DMS114 treated with DMSO at 0.1 percent for 48 hours (cell line): ENCODE data around the gene NPHP4.

Experiments
- DNase-seq: peaks from one replicate; lab custom pipeline; 2025; ENCODE audit not compliant: unreplicated experiment; lab: John Stamatoyannopoulos, UW

The NPHP4 gene

DNA sequence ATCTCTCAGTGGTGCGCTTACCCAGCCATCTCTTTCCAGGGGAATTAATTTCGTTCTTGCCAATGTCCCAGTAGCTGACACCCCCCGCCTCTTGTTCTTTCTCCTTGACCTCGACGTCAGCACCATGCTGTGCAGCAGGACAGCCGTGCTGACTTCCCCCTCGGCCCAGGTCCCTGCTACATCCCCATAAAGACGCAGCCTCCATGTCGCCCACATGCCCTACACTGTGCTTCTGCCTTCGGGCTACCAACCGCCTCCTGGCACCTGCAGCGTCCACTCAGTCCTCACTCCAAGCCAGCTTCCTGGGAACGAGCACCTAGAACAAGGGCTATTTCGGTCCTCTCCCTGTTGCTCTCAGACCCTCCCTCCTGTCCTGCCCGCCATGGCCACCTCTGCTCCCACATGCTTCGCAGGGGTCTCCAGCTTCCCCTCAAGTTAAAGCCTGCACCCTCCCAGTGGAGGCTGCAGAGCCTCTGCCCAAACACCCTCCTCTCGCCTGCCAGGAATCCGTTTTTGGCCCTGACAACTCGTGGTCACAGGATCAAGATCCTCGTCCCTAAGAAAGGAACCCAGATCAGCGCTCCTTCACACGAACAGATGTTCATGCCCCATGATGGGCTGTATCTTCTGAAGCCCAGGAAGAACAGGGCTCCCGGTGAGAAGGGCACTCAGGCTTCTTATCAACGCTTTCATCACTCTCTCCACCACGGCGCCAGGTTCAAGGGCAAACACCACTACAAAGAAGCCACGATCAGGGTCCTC lies 109.7 kb downstream of the NPHP4 start:
- DNase-seq, result no peak

DNA sequence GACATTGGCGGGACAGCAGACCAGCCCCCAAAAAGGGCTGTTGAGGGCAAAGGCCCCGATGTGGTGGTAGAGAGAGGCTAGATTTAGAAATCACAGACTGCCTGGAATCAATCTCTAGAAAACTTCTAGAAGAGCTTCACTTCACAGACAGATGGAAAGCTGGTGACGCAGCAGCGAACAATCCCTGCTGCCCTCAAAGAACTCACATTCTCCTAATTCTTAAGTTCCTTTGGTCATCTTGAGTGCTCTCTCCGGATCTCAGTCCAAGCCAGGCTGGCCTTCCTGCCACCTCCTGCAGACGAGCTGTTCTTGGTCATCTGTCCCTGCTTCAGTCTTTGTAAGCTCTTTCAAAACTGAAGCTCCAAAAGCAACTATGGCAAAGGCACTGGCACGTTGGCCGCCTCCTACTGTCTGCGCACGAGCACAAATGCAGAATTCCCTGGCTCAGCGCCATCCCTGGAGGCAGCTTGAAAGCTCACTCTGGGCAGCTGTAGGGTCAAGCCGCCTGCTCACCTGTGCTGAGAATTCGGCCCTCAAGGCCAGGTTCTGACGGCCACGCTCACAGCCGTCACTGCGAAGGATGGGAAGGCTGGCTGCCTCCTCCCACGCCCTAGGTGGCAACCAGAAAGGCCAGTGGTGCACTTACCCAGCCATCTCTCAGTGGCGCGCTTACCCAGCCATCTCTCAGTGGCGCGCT lies 110.6 kb downstream of the NPHP4 start:
- no peak for DNase-seq

- DNase-seq, result no peak
Observed at GRCh38 chr1:5880630-5881405, 111.4 kb downstream of the NPHP4 start.

DNA sequence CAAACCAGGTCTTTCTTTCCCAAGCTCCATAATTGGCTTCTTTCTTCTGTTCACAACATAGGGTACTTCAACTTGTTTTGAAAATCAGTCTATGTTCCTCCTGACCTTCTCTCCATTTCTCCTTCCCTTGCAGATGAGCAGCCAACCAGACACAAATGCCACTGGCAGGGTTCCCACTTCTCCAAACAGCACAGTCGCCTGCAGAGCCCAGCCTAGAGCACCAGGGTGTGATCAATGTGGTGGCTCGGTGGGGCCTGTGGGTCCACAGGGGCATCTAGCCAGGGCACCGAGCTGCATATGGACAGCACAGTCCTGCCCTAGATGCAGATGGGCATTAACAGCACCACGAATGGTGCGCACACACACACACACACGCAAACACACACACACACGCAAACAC lies 112.8 kb downstream of the NPHP4 start:
- DNase-seq, result no peak

DNA sequence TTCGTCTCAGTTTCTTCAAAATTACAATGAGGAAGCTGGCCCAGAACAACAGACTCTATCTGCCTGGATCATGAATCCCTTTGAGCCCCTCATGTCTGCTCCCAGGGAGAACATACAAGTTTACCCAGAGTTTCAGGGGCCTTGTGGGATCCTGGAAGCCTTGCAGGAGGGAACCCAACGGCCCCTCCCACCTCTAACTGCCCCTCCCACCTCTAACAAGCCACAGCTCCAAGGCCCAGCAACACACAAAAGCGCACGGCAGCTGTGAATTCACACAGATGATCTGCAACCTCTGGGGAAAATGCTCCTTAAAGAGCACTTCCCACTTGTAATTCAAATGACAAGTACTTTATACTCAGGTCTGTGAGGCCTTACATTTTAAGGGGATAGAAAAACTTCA lies 113.3 kb downstream of the NPHP4 start:
- DNase-seq, result no peak

- no peak for DNase-seq
Observed at GRCh38 chr1:5877683-5878530, 114.3 kb downstream of the NPHP4 start.

GRCh38 chr1:5877001-5877400 lies 115.2 kb downstream of the NPHP4 start:
- DNase-seq, result no peak

DNA sequence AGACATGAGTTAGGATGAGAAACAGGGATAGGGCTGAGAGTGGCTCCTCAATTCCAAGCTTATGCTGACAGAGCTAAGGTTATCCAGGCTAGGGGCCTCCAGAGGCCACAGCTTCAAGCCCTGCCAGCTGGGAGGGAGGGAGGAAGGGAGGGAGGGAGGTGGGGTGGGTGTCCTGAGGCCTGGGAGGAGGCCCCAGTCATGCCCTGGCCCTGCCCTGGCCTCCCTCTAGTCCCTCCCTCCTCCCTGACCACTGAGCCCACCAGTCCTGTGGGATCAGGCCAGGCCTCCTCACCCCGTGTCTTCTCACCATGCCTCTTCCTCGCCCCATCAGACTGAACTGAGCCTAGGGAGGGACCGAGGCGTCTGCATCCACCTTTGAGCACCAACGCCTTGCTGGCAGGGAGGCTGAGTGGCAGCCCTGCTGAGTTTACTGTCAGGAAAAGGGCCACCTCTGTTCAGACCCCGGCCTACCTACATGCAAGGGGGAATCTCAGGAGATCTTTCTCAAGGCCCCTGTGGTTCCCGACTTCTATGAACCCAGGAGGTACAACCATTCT lies 116.1 kb downstream of the NPHP4 start:
- DNase-seq, result no peak

DNA sequence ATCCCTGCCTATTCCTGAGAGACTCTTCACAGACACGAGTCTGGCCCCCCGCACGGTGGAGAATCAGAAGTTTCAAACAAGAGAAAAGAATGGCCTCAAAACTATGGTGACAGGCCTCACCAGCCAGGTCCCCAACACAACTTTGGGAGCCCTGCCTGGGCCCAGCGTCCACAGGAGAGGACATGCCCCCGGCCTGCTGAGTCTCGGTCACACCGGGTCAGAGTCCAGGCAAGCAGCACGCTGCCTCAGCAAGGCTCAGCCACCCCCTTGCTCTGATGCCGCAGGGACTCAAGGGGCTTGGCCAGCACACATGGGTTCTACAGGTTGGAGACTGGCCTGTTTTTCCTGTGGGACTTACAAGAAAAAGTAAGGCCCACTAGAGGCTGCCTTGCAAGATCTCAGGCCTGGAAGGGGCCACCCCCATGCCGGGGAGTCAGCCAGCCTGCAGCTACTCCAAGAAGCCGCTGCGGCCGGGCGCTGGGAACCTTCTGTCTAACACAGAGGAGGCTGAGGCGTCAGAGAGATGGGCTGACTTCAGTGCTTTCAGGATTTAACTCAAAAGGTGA lies 116.8 kb downstream of the NPHP4 start:
- no peak for DNase-seq

- DNase-seq, result no peak
Observed at GRCh38 chr1:5874416-5875110, 117.7 kb downstream of the NPHP4 start.

GRCh38 chr1:5873556-5873955 lies 118.7 kb downstream of the NPHP4 start:
- no peak for DNase-seq

DNA sequence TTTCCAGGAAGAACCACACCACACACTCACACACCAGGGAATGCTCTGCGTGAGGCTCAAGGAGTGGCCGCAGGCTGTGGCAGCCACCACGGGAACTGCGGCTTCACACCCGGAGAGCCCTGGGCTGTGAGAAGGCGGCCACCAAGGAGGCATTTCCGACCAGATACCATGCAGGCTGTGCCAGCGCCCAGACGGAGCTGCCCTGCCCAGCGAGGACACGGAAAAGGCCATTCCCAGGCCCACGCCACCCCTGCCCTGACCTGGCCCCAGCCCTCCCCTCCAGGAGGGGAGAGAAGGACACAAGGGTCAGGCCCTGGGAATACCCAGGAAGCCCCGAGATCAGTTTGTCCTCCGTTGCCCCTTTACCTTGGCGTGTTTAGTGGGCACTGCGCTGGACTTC lies 119.3 kb downstream of the NPHP4 start:
- DNase-seq, result no peak

GRCh38 chr1:5868931-5869500 lies 123.2 kb downstream of the NPHP4 start:
- no peak for DNase-seq

GRCh38 chr1:5865774-5866173 lies 126.5 kb downstream of the NPHP4 start:
- no peak for DNase-seq

DNA sequence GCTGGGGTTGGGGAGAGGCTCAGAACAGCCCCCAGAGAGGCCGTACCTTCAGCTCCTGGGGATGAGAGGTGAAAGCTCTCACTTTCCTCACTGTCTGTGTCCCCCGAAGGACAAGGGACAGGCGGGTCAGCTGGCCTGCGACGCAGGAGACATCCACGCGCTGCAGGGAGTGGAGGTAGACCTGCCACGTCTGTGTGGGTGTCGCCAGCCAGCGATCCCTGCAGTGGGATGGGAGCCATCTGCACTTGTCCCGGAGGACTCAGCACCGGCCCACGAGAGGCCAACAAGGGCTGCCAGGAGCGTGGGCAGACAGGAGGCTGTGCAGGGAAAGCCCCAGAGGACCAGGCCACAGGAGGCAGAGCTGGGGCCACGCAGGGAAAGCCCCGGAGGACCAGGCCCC lies 127.2 kb downstream of the NPHP4 start:
- no peak for DNase-seq

- no peak for DNase-seq
Observed at GRCh38 chr1:5864256-5864655, 128.0 kb downstream of the NPHP4 start.

DNA sequence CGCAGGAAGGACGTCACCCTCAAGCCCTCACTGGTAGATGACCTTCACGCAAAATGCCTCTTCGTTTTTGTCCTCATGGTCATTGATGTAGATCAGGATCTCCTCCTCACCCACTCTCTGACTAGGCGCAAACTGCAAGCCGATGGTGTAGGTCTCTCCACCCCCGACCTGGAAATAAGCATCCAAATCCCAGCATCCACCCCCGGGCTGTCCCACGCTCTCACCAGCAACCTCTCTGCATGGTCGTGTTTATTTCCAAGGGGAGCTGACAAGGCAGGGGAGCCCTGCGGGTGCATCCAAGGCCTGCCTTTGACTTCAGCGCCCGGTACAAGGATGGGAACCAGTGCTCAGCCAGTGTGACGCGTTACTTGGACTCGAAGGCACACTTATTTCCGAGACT lies 129.0 kb downstream of the NPHP4 start:
- DNase-seq, result no peak

DNA sequence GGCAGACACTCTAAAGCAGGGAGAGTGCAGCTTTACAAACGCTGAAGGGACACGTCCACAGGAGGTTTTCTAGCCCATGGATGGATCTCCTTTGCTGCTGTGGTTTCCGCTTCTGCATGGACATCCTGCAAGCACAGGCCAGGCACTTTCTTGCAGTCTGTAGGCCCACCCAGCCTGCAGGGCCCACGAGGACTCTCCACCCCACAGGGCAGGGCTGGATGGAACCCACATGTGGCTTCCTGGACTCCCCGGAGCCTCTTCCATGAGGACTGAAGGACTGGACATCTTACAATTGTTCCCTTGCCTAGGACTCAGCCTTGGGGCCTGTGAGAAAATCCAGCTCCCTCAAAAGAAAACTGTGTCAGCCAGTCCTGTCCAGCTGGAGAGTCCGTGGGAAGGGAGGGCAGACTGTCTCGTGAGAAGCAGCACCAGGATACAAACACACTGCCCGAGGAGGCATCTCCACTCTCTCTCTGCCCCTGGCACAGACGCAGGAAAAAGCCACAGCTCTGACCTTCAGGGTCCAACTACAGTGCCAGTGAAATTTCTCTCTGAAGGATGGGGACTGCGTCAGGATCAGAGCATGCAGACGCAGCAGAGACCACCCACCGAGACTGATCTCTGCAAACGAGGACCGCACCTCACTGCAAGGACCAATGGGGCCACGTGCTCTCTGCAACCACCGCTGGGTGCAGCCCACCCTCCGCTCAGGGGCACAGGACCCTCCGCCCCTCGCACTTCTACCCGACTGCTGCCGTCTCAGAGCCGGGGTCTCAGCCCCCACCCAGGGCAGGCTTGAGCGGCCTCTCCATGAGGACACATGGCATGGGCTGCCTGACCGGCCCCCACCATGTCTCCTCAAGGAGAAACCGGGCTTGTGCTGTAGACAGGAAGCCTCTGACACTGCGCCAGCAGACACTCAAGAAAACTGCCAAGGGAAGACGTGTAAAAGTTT lies 130.1 kb downstream of the NPHP4 start:
- DNase-seq, result no peak
